Mucosa of descending colon (tissue), 3 donors: ENCODE data around the gene OCA2. TPM values are rescaled to one million over a fixed set of nuclear protein-coding genes. Genes with fewer than 3 reads are reported as not detected.

Experiments used
- ATAC-seq: fragments of 200-7000 bp; cut with Tn5 transposase; one replicate; pipeline ENCODE4 v1.9.1; 2020; ENCODE audit warnings: mild to moderate bottlenecking, moderate library complexity
- DNase-seq, 3 donors: peaks; one replicate each; pipeline ENCODE4 v3.0.0-alpha.2; 2020
- H3K36me3 ChIP-seq: fragments of 200-600 bp; one replicate; pipeline ENCODE4 v1.8.0; 2021; ENCODE audit warnings: low read depth, mild to moderate bottlenecking
- H3K4me1 ChIP-seq: fragments of 200-600 bp; one replicate; pipeline ENCODE4 v1.8.0; 2021; ENCODE audit warnings: low read depth, mild to moderate bottlenecking
- H3K4me3 ChIP-seq: fragments of 200-600 bp; one replicate; pipeline ENCODE4 v1.8.0; 2021; ENCODE audit warnings: mild to moderate bottlenecking
- H3K9me3 ChIP-seq: fragments of 200-600 bp; one replicate; pipeline ENCODE4 v1.8.0; 2021; ENCODE audit warnings: mild to moderate bottlenecking
- CTCF ChIP-seq: fragments of 200-600 bp; IDR thresholded peaks from one replicate; pipeline ENCODE4 v1.8.0; 2022; ENCODE audit warnings: antibody characterized with exemption, mild to moderate bottlenecking
- intact Hi-C, 2 donors: fragments of 100-400 bp; cut with DNase I in 1 of 2; cut with micrococcal nuclease in 1 of 2; formaldehyde crosslinking; loops; one replicate each; pipeline versions ENCODE4 v1.11.0 to v1.11.1; 2022; cut with DNase I, micrococcal nuclease
- total RNA-seq, 3 donors: library from RNA; stranded (reverse); fragmentation: NEBNext Ultra II Directional in 2 of 3; extraction: Animal tissue kit (Norgen Biotek cat#: 25700) in 2 of 3; gene quantifications; one replicate each; pipeline versions ENCODE4 v1.2.1 to v1.2.4, GENCODE V29; 2021 to 2023
- donor health status: DM: no; HTN: no; CAD: no; lungs with moderate emphysema.
- donor health status: DM: no; HTN: no; CAD: no.
- donor health status: DM: no; HTN: yes; CAD: no.

OCA2 gene
- total RNA-seq, 3 donors from 2014 or later, result 0.22 to 0.32 TPM; not detected in 1

- intact Hi-C loops, result no loop called here
- Histone ChIP-seq H3K4me1 (peaks cover 34% of the 10 kb centered on the region), H3K4me3 (peak overlapping the region; percentile 11), H3K36me3 (no peaks in the 10 kb centered on the region), H3K9me3 (peaks cover 11% of the 10 kb centered on the region)
- TF ChIP-seq CTCF, result no peak
- ATAC-seq (peak; percentile 88), DNase-seq (peak; percentile 91 to 96 (median 93))
These were observed 4.2 kb downstream of the OCA2 start for GRCh38 chr15:28094732-28095521.

- H3K4me1 ChIP-seq, result peaks cover 31% of the 10 kb centered on the region
- peak; percentile 29 for ATAC-seq
- no peak for TF ChIP-seq CTCF
- H3K36me3 ChIP-seq, result no peaks in the 10 kb centered on the region
- intact Hi-C loops, result no loop called here
- peak; percentile 37 to 72 (median 64) for DNase-seq
- H3K9me3 ChIP-seq, result peaks cover 11% of the 10 kb centered on the region
- H3K4me3 ChIP-seq, result no peak overlapping the region
These were observed 5.2 kb downstream of the OCA2 start for GRCh38 chr15:28093752-28094535.

GRCh38 chr15:28091313-28091712 lies 7.8 kb downstream of the OCA2 start:
- no peaks in the 10 kb centered on the region for H3K36me3 ChIP-seq
- intact Hi-C loops, result no loop called here

GRCh38 chr15:28086175-28086703 lies 12.9 kb downstream of the OCA2 start:
- TF ChIP-seq CTCF, result peak; percentile 66
- Histone ChIP-seq H3K36me3 (no peaks in the 10 kb centered on the region), H3K9me3 (peaks cover 11% of the 10 kb centered on the region), H3K4me3 (no peak overlapping the region), H3K4me1 (peaks cover 11% of the 10 kb centered on the region)
- ATAC-seq (peak; percentile 89), DNase-seq (peak in 2 of 3 donors; percentile 45 to 81)
- intact Hi-C loops, result no loop called here

More at GRCh38 chr15:28091313-28091712, 7.8 kb downstream of the OCA2 start:
- peaks cover 16% of the 10 kb centered on the region for H3K9me3 ChIP-seq
- ATAC-seq, result no peak
- DNase-seq, result no peak
- no peak for TF ChIP-seq CTCF
- H3K4me3 ChIP-seq, result no peak overlapping the region
- H3K4me1 ChIP-seq, result peaks cover 17% of the 10 kb centered on the region

GRCh38 chr15:28085489-28086174 lies 13.5 kb downstream of the OCA2 start:
- no peak for DNase-seq
- peaks cover 11% of the 10 kb centered on the region for H3K4me1 ChIP-seq
- intact Hi-C loops, result no loop called here
- H3K9me3 ChIP-seq, result peaks cover 5% of the 10 kb centered on the region
- no peak for ATAC-seq
- no peak overlapping the region for H3K4me3 ChIP-seq
- no peak for TF ChIP-seq CTCF
- no peaks in the 10 kb centered on the region for H3K36me3 ChIP-seq
